PC-9 (cell line): ENCODE data around the gene KCNT2. TPM values are rescaled to one million over a fixed set of nuclear protein-coding genes. Genes with fewer than 3 reads are reported as not detected.

Source experiments
- BruUV-seq: library from RNA; stranded (reverse); fragments of 400-500 nt; replicated peaks from 2 replicates; lab custom pipeline; 2021; lab: Mats Ljungman, UMichigan
- CTCF ChIA-PET: fragments of 300-600 bp; sonication (Branson Sonifier 250); formaldehyde crosslinking; loops from one replicate; lab custom pipeline; 2022; ENCODE audit warnings: antibody characterized with exemption; lab: Charles Lee
- POLR2A ChIA-PET: fragments of 300-600 bp; sonication (Branson Sonifier 250); formaldehyde crosslinking; loops from one replicate; lab custom pipeline; 2022; ENCODE audit warnings: antibody characterized with exemption; ENCODE audit not compliant: unreplicated experiment; lab: Charles Lee
- DNase-seq, 2 experiments: peaks; one replicate each; pipeline versions ENCODE4 v3.0.0 to v3.0.0-alpha.2; 2015 to 2022; ENCODE audit warnings: mixed read lengths in 1 of 2
- H2AFZ ChIP-seq: fragments of 200-600 bp; sonication (generic); 2 replicates; pipeline ENCODE4 v1.8.1; 2017; ENCODE audit warnings: antibody characterized with exemption
- H3F3A ChIP-seq: fragments of 200-600 bp; sonication (generic); 2 replicates; pipeline ENCODE4 v1.8.1; 2017; ENCODE audit warnings: antibody characterized with exemption, mild to moderate bottlenecking, low read depth; ENCODE audit not compliant: insufficient read depth
- H3K27ac ChIP-seq: fragments of 200-600 bp; sonication (generic); 2 replicates; pipeline ENCODE4 v1.6.1; 2016; ENCODE audit warnings: mixed run types
- H3K27me3 ChIP-seq: fragments of 200-600 bp; sonication (generic); 2 replicates; pipeline ENCODE4 v1.6.1; 2016; ENCODE audit warnings: low read depth, mixed run types; ENCODE audit not compliant: insufficient read depth
- H3K36me3 ChIP-seq: fragments of 200-600 bp; sonication (generic); 2 replicates; pipeline ENCODE4 v1.6.1; 2016; ENCODE audit warnings: low read depth, mixed run types
- H3K4me1 ChIP-seq: fragments of 200-600 bp; sonication (generic); replicated peaks from 2 replicates; pipeline ENCODE4 v1.6.1; 2016; ENCODE audit warnings: mixed run types; ENCODE audit not compliant: insufficient read depth
- H3K4me2 ChIP-seq: fragments of 200-600 bp; sonication (generic); 2 replicates; pipeline ENCODE4 v1.6.1; 2017; ENCODE audit warnings: mixed run types
- H3K4me3 ChIP-seq: fragments of 200-600 bp; sonication (generic); 2 replicates; pipeline ENCODE4 v1.6.1; 2016; ENCODE audit warnings: mixed run types
- H3K79me2 ChIP-seq: fragments of 200-600 bp; sonication (generic); 2 replicates; pipeline ENCODE4 v1.6.1; 2017; ENCODE audit warnings: low read depth, mixed run types
- H3K9me2 ChIP-seq: fragments of 200-600 bp; sonication (generic); 2 replicates; pipeline ENCODE4 v1.8.1; 2017; ENCODE audit warnings: mild to moderate bottlenecking; ENCODE audit not compliant: insufficient read depth
- H3K9me3 ChIP-seq: fragments of 200-600 bp; sonication (generic); 2 replicates; pipeline ENCODE4 v1.8.1; 2016; ENCODE audit warnings: low read depth; ENCODE audit not compliant: insufficient read depth
- H4K20me1 ChIP-seq: fragments of 200-600 bp; sonication (generic); 2 replicates; pipeline ENCODE4 v1.8.1; 2017; ENCODE audit not compliant: insufficient read depth
- CTCF ChIP-seq: fragments of 200-600 bp; sonication (generic); conservative IDR thresholded peaks from 2 replicates; pipeline ENCODE4 v1.6.1; 2017; ENCODE audit warnings: mixed run types, antibody characterized with exemption, mild to moderate bottlenecking, moderate library complexity
- EZH2 ChIP-seq: fragments of 200-600 bp; sonication (generic); IDR thresholded peaks from 2 replicates; pipeline ENCODE4 v1.8.0; 2017; ENCODE audit warnings: antibody characterized with exemption, low read depth
- intact Hi-C: fragments of 100-400 bp; cut with micrococcal nuclease; formaldehyde crosslinking; loops from one replicate; pipeline ENCODE4 v1.10.0; 2022; ENCODE audit not compliant: unreplicated experiment
- total RNA-seq: library from RNA; stranded (reverse); gene quantifications from 2 replicates; pipeline ENCODE4 v1.2.3, GENCODE V29; 2021

Gene KCNT2
- total RNA-seq, 1 experiment from 2014 or later = 0.90 TPM

GRCh38 chr1:196550731-196551130, 57.5 kb downstream of the KCNT2 start:
- Histone ChIP-seq H3K4me2 (no peak overlapping the region), H3K9me2 (no peaks in the 10 kb centered on the region), H3K27ac (no peak overlapping the region), H4K20me1 (no peaks in the 10 kb centered on the region), H3K9me3 (no peaks in the 10 kb centered on the region), H3F3A (no peaks in the 10 kb centered on the region), H3K79me2 (no peaks in the 10 kb centered on the region), H3K36me3 (no peaks in the 10 kb centered on the region), H3K4me3 (no peak overlapping the region), H3K4me1 (no peaks in the 10 kb centered on the region), H3K27me3 (no peaks in the 10 kb centered on the region), H2AFZ (no peak overlapping the region)
- ChIA-PET CTCF (no interaction called here), POLR2A (no interaction called here)
- intact Hi-C loops = no loop called here
- BruUV-seq = no TSS peak
- no peak for DNase-seq
- no peak for TF ChIP-seq CTCF
- TF ChIP-seq EZH2 = no peak

DNA sequence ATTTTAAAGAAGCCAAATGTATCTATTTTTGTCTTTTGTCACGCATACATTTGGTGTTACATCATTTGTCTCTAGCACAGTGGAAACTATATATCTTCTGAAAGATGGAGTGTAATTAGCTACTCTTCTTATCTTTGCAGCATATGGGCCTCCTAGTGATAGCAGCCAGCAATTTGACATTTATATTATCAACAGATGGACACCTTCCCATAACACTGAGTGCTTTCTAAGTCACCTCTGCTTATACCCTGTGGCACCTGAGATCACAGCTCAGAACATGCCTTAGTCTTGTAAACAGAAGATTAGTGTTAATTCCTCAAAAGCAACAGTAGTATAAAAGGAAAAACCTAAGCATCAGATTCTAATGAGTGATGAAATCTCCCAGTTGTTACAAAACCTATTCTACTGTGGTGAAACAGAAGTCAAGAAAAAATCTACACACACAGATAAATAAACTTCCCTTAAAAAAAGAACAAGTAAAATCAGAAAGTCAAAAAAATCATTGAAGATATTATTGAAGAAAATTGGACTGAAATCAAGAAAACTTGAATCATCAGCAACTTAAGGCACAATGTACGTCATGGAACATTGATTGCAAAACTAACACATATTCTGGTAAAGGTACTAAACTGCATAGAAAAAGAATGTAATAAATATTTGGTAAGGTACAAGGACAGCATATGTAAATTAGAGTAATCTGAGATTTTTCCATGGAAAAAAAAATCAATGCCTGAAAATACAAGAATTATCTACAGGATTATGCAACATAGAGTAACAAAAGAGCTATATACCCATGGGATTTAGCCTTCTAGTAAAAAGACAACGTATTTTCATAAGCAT, 61.7 kb downstream of the KCNT2 start:
- Histone ChIP-seq H3K9me2 (no peaks in the 10 kb centered on the region), H4K20me1 (no peaks in the 10 kb centered on the region), H3K9me3 (no peaks in the 10 kb centered on the region), H3K4me1 (no peaks in the 10 kb centered on the region), H3K27me3 (no peaks in the 10 kb centered on the region), H3F3A (no peaks in the 10 kb centered on the region), H3K27ac (no peak overlapping the region), H3K4me3 (no peak overlapping the region), H3K36me3 (no peaks in the 10 kb centered on the region), H3K4me2 (no peak overlapping the region), H3K79me2 (no peaks in the 10 kb centered on the region), H2AFZ (no peak overlapping the region)
- CTCF ChIA-PET = no interaction called here
- intact Hi-C loops = no loop called here
- DNase-seq = no peak
- no TSS peak for BruUV-seq
- TF ChIP-seq EZH2 = no peak
- no peak for TF ChIP-seq CTCF
- POLR2A ChIA-PET = no interaction called here

DNA sequence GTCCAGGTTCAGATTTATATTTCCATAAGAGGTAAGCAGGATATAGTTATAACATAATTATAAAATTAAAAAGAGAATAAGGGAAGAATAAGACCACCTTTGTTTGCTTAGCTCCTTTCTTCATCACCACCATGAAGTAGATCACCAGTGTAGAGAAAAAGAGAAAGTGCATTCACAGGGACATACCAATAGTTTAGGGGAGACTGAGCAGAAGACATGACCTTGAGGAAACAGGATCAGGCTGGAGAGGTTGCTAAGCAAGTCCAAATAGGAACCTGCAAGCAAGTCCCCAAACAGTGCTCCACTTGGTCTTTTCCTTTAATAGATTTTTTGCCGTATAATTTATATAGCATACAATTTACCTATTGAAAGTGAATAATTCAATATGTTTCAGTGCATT, 63.0 kb downstream of the KCNT2 start:
- Histone ChIP-seq H3K4me2 (no peak overlapping the region), H3K27ac (no peak overlapping the region), H3K4me1 (no peaks in the 10 kb centered on the region), H3K9me2 (no peaks in the 10 kb centered on the region), H3K9me3 (no peaks in the 10 kb centered on the region), H3K4me3 (no peak overlapping the region), H3K79me2 (no peaks in the 10 kb centered on the region), H3K36me3 (no peaks in the 10 kb centered on the region), H2AFZ (no peak overlapping the region), H4K20me1 (no peaks in the 10 kb centered on the region), H3K27me3 (no peaks in the 10 kb centered on the region), H3F3A (no peaks in the 10 kb centered on the region)
- ChIA-PET CTCF (no interaction called here), POLR2A (no interaction called here)
- intact Hi-C loops = no loop called here
- TF ChIP-seq EZH2 = no peak
- no peak for TF ChIP-seq CTCF
- BruUV-seq = no TSS peak
- no peak for DNase-seq
